SH-SY5Y (cell line): ENCODE measurements around the gene MEIS2.

ENCODE experiments used
- GATA2 ChIP-seq: IDR thresholded peaks from 2 replicates; pipeline ENCODE4 v1.6.1; 2011; ENCODE audit warnings: mild to moderate bottlenecking, low read depth, low read length
- GATA3 ChIP-seq: IDR thresholded peaks from 2 replicates; pipeline ENCODE4 v1.6.1; 2011; ENCODE audit warnings: low read depth, mild to moderate bottlenecking, low read length, moderate library complexity

- TF ChIP-seq GATA3 (no peak), GATA2 (no peak)
These were observed 5.9 kb downstream of the MEIS2 start for GRCh38 chr15:37094333-37094914.
